Ramos (cell line): ENCODE results near the gene IGFBP5.

Experiments
- in situ Hi-C: fragments of 300-500 bp; cut with MboI; formaldehyde crosslinking; loops from one replicate; pipeline ENCODE4 v1.14.3; 2022; ENCODE audit warnings: low sequenced_read_pairs; ENCODE audit not compliant: unreplicated experiment

The IGFBP5 gene

DNA sequence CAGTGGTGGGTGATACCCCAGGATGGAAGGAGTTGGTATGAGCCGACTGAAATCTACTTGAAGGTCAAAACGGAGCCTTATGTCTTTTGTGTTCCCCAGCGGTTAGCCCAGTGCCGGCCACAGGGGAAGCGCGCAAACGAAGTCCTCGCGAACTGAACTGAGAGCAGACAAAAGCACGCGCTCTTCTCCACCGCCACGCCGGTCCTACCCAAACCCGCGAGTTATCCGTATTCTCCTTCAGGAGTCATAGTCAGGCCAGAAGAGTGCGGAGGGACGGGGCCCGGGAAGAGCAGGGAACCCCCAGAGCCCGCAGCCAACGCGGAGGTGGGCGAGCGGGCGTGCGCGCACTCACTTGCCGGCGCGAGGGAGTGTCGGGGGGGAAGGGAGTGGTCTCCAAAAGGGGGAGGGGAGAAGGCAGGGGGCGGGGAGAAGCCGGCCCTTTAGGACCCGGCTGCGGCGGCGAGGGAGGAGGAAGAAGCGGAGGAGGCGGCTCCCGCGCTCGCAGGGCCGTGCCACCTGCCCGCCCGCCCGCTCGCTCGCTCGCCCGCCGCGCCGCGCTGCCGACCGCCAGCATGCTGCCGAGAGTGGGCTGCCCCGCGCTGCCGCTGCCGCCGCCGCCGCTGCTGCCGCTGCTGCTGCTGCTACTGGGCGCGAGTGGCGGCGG, 62.3 kb downstream of the IGFBP5 start, which contains the start of gene IGFBP2:
Gene IGFBP2, plus strand, starts transcription at position 469 of the 664 bp plus-strand sequence. Its CDS starts 104 bp downstream, at position 573.
- in situ Hi-C loops = no loop called here

DNA sequence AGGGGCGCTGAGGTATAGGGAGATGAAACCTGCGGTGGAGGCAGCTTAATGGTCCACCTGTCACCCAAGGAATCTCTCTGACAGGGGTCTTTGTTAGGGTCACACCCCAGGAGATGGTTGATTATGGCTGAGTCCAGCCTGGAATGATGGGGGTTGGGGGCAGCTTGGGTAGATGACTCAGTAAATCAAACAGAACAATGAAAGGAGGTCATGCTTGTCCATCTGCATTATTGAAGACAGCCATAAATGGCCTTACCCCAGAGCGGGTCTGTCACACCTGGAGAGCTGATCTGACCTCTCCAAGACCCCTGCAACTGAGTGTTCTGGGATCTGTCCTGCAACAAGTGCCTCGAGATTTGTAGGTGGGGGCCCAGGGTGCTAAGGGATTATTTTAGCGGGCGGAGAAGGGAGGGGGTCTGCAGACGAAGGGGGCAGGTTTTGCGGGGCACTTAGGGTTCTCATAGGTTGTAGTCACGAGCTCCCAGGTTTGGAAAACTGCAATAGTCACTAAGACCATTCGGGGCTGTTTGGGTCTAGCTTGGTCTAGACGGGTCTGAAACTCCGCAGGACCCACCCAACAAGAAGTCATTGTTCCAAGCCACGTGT, 62.9 kb downstream of the IGFBP5 start:
- in situ Hi-C loops = no loop called here

GRCh38 chr2:216629784-216630183, 65.6 kb downstream of the IGFBP5 start:
- in situ Hi-C loops = no loop called here

- in situ Hi-C loops = no loop called here
Observed at GRCh38 chr2:216626875-216627245, 68.5 kb downstream of the IGFBP5 start.

GRCh38 chr2:216626168-216626874, 69.0 kb downstream of the IGFBP5 start:
- in situ Hi-C loops = no loop called here

DNA sequence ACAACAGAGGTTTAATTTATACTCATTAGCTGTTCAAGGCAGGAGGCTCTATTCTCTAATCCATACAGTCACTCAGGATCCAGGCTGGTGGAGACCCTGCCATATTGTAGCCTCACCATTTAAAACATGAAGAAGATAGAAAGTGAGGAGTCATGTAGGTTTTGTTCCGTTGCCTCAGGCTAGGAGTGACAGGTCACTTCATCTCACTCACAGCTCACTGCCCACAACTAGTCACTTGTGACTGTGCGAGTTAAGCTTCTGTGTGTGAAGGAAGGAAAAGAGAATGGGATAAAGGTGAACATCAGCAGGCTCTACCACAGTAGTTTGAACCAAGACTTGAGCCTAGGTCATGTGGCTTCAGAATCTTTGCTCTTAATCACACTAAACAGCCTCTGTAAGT, 71.1 kb downstream of the IGFBP5 start:
- in situ Hi-C loops = no loop called here

- in situ Hi-C loops = no loop called here
Observed at GRCh38 chr2:216622526-216622925, 72.8 kb downstream of the IGFBP5 start.
